Right atrium auricular region (tissue), 2 donors: ENCODE measurements around the gene EIF2S2. TPM values are rescaled to one million over a fixed set of nuclear protein-coding genes. Genes with fewer than 3 reads are reported as not detected.

Source experiments
- DNase-seq: peaks from one replicate; pipeline ENCODE4 v3.0.0-alpha.2; 2019; ENCODE audit warnings: low spot score
- H3K27ac ChIP-seq, 2 donors: fragments of 200-600 bp; sonication (generic); 1 replicate in 1 of 2; 2 replicates in 1 of 2; pipeline ENCODE4 v1.5.1; 2016 to 2019
- H3K27me3 ChIP-seq, 2 donors: fragments of 200-600 bp; sonication (generic); one replicate each; pipeline versions ENCODE4 v1.5.1 to v1.6.0; 2017 to 2019
- H3K36me3 ChIP-seq: fragments of 200-600 bp; sonication (generic); one replicate; pipeline ENCODE4 v1.5.1; 2016
- H3K4me1 ChIP-seq, 2 donors: fragments of 200-600 bp; sonication (generic); one replicate each; pipeline versions ENCODE4 v1.5.1 to v1.6.0; 2017 to 2019
- H3K4me3 ChIP-seq, 2 donors: fragments of 200-600 bp; sonication (generic); 1 replicate in 1 of 2; 2 replicates in 1 of 2; pipeline ENCODE4 v1.5.1; 2017 to 2019; ENCODE audit warnings: mild to moderate bottlenecking in 1 of 2, moderate library complexity in 1 of 2
- H3K9me3 ChIP-seq, 2 donors: fragments of 200-600 bp; sonication (generic); one replicate each; pipeline ENCODE4 v1.5.1; 2019
- CTCF ChIP-seq, 2 donors: fragments of 200-600 bp; sonication (generic); IDR thresholded peaks; one replicate each; pipeline ENCODE4 v1.5.1; 2019; ENCODE audit warnings: antibody characterized with exemption in 2 of 2
- total RNA-seq, 2 donors: library from RNA; depleted of rRNA; stranded (reverse); fragments of >200 nt; gene quantifications; one replicate each; pipeline ENCODE4 v1.1.0, GENCODE V29; 2016

EIF2S2 gene
- total RNA-seq, 2 donors from 2014 or later = 35.1 to 35.6 TPM

GRCh38 chr20:34052414-34052813, 59.6 kb downstream of the EIF2S2 start:
- no peak for DNase-seq
- no peak for TF ChIP-seq CTCF (IDR thresholded peaks at IDR 0.05)
- Histone ChIP-seq H3K27me3 (no peaks in the 10 kb centered on the region), H3K9me3 (no peaks in the 10 kb centered on the region), H3K4me3 (no peak overlapping the region), H3K27ac (no peak overlapping the region), H3K36me3 (no peaks in the 10 kb centered on the region), H3K4me1 (peaks cover 0 to 51% of the 10 kb centered on the region in 2 donors)

- no peak for TF ChIP-seq CTCF (IDR thresholded peaks at IDR 0.05)
- no peaks in the 10 kb centered on the region for H3K9me3 ChIP-seq
- DNase-seq = no peak
- no peak overlapping the region for H3K4me3 ChIP-seq
- H3K4me1 ChIP-seq = peaks cover 0 to 57% of the 10 kb centered on the region in 2 donors
- H3K36me3 ChIP-seq = no peaks in the 10 kb centered on the region
- no peaks in the 10 kb centered on the region for H3K27me3 ChIP-seq
- no peak overlapping the region for H3K27ac ChIP-seq
These were observed 61.9 kb downstream of the EIF2S2 start for GRCh38 chr20:34049897-34050695.

GRCh38 chr20:34049389-34049788, 62.7 kb downstream of the EIF2S2 start:
- no peak for TF ChIP-seq CTCF (IDR thresholded peaks at IDR 0.05)
- no peak overlapping the region for H3K4me3 ChIP-seq
- no peaks in the 10 kb centered on the region for H3K36me3 ChIP-seq
- no peaks in the 10 kb centered on the region for H3K9me3 ChIP-seq
- no peaks in the 10 kb centered on the region for H3K27me3 ChIP-seq
- no peak overlapping the region for H3K27ac ChIP-seq
- DNase-seq = no peak
- peaks cover 0 to 57% of the 10 kb centered on the region in 2 donors for H3K4me1 ChIP-seq

GRCh38 chr20:34047917-34048316, 64.1 kb downstream of the EIF2S2 start:
- no peak overlapping the region for H3K4me3 ChIP-seq
- no peaks in the 10 kb centered on the region for H3K27me3 ChIP-seq
- no peak for TF ChIP-seq CTCF (IDR thresholded peaks at IDR 0.05)
- no peak for DNase-seq
- H3K4me1 ChIP-seq = peaks cover 2 to 60% of the 10 kb centered on the region in 2 donors
- no peaks in the 10 kb centered on the region for H3K36me3 ChIP-seq
- H3K9me3 ChIP-seq = no peaks in the 10 kb centered on the region
- H3K27ac ChIP-seq = no peak overlapping the region

GRCh38 chr20:34047010-34047687, 64.9 kb downstream of the EIF2S2 start:
- no peak for DNase-seq
- H3K27ac ChIP-seq = no peak overlapping the region
- no peaks in the 10 kb centered on the region for H3K9me3 ChIP-seq
- no peaks in the 10 kb centered on the region for H3K36me3 ChIP-seq
- TF ChIP-seq CTCF (IDR thresholded peaks at IDR 0.05) = no peak
- H3K4me1 ChIP-seq = peaks cover 6 to 58% of the 10 kb centered on the region in 2 donors
- no peak overlapping the region for H3K4me3 ChIP-seq
- H3K27me3 ChIP-seq = no peaks in the 10 kb centered on the region
